Measurements from ENCODE around the gene PPP1R9B. TPM values are rescaled to one million over a fixed set of nuclear protein-coding genes. Genes with fewer than 3 reads are reported as not detected.

PPP1R9B gene
- 19.7 TPM for total RNA-seq

- DNase-seq: no peak
These were observed at the start of gene PPP1R9B for GRCh38 chr17:50150354-50151040. Gene PPP1R9B (minus strand): TSS chr17:50150677. CDS start chr17:50150513, 164 bp downstream.

GRCh38 chr17:50199803-50200456 lies 49.5 kb upstream of the PPP1R9B start:
- peak; percentile 93 for DNase-seq

GRCh38 chr17:50199211-50199802 lies 48.8 kb upstream of the PPP1R9B start:
- no peak for DNase-seq

GRCh38 chr17:50198026-50198669 lies 47.7 kb upstream of the PPP1R9B start:
- no peak for DNase-seq

GRCh38 chr17:50196826-50197225 lies 46.3 kb upstream of the PPP1R9B start:
- no peak for DNase-seq

- DNase-seq: no peak
These were observed 45.6 kb upstream of the PPP1R9B start for GRCh38 chr17:50196036-50196435.

- DNase-seq: no peak
These were observed 44.7 kb upstream of the PPP1R9B start for GRCh38 chr17:50194934-50195865.

GRCh38 chr17:50194140-50194933 lies 43.9 kb upstream of the PPP1R9B start:
- no peak for DNase-seq

- DNase-seq: no peak
These were observed 42.3 kb upstream of the PPP1R9B start for GRCh38 chr17:50192618-50193291.

GRCh38 chr17:50192144-50192617 lies 41.7 kb upstream of the PPP1R9B start:
- DNase-seq: no peak

GRCh38 chr17:50191359-50192143 lies 41.1 kb upstream of the PPP1R9B start:
- DNase-seq: no peak

- DNase-seq: peak; percentile 48
These were observed 40.3 kb upstream of the PPP1R9B start for GRCh38 chr17:50190603-50191358.

GRCh38 chr17:50190293-50190602 lies 39.8 kb upstream of the PPP1R9B start:
- peak; percentile 57 for DNase-seq

- DNase-seq: peak; percentile 59
These were observed 39.2 kb upstream of the PPP1R9B start for GRCh38 chr17:50189550-50190292.

- no peak for DNase-seq
These were observed 38.6 kb upstream of the PPP1R9B start for GRCh38 chr17:50188921-50189549.

GRCh38 chr17:50188531-50188920 lies 38.0 kb upstream of the PPP1R9B start:
- DNase-seq: no peak

- DNase-seq: peak; percentile 54
These were observed 37.5 kb upstream of the PPP1R9B start for GRCh38 chr17:50187751-50188530.
